ENCODE measurements around the gene ZNF414.
A peak's percentile ranks its signal among the peaks of the same experiment; 100 is the strongest.

Gene ZNF414

DNA sequence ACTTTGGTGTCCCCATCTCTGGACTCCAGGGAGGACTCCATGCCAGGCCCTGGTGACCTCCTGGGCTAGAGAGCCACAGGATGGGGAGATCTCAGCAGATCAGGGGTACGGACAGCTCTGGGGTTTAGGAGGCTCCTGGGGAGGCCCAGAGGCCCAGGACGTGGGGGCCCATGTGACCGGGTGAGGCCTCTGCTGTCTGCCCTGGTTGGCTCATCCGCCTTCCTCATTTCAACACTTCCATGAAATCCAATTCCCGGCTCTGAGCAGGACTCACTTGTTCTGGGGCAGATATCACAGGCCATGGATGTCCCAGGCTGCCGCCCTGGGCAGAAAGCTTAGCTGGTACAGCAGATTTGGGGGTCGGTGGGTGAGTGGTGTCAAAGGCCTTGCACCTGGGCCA lies 10.5 kb downstream of the ZNF414 start:
- no peaks in the 10 kb centered on the region for H3K27me3 ChIP-seq (ENCODE audit: insufficient read depth, low read length, poor library complexity)
- no peak overlapping the region for H3K4me2 ChIP-seq (ENCODE audit: low read length)
- H3K27ac ChIP-seq (ENCODE audit: low read depth, low read length): no peak overlapping the region
- no peak overlapping the region for H2BK5ac ChIP-seq (ENCODE audit: low read length)
- H2BK120ac ChIP-seq (ENCODE audit: low read depth, low read length): no peak overlapping the region
- no peak overlapping the region for H3K18ac ChIP-seq (ENCODE audit: low read length)
- no peaks in the 10 kb centered on the region for H3K79me1 ChIP-seq (ENCODE audit: low read length)
- H3K4ac ChIP-seq (ENCODE audit: low read depth, low read length): no peak overlapping the region
- H3K36me3 ChIP-seq (ENCODE audit: control insufficient read depth, insufficient read depth, low read length): no peaks in the 10 kb centered on the region
- no peaks in the 10 kb centered on the region for H3K4me1 ChIP-seq (ENCODE audit: control insufficient read depth, low read depth, low read length)
- no peak for DNase-seq
- no peak overlapping the region for H4K5ac ChIP-seq (ENCODE audit: low read length)
- H3K9ac ChIP-seq (ENCODE audit: low read length): no peak overlapping the region
- H2AK5ac ChIP-seq (ENCODE audit: low read length): no peak overlapping the region
- H4K8ac ChIP-seq (ENCODE audit: low read depth, low read length): no peak overlapping the region
- no peak overlapping the region for H2BK15ac ChIP-seq (replicated peaks; ENCODE audit: low read depth)
- WGBS (ENCODE audit: extremely low coverage, insufficient coverage, low lambda C conversion rate): no CpG with 5 or more reads among the region's 7 CpGs
- H3K56ac ChIP-seq (ENCODE audit: low read length): no peak overlapping the region
- no peak overlapping the region for H3K23ac ChIP-seq (ENCODE audit: low read length)
- H3K79me2 ChIP-seq (ENCODE audit: control insufficient read depth, insufficient read depth, low read length): no peaks in the 10 kb centered on the region
- H3K4me3 ChIP-seq (ENCODE audit: low read length): no peak overlapping the region

DNA sequence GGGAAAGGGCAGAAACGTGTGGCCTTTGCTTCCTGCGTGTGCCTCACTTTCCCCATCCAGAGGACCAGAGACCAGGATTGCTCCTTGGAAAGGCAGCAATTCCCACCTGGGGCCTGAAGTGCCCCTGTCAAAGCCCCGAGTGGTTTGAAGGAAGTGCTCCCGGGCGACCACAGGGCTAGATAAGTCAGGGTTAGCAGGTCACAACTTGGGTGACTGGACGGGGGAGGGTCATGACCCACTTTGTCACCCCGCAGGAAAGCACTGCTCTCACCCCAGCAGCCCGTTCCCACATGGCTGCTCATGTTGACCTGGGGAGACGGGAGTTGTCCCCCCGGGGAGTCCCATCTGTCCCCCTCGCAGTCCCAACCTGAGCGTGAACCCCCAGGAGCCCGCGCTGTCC lies 12.0 kb downstream of the ZNF414 start:
- no peak overlapping the region for H3K23ac ChIP-seq (ENCODE audit: low read length)
- no peak overlapping the region for H2AK5ac ChIP-seq (ENCODE audit: low read length)
- H3K4ac ChIP-seq (ENCODE audit: low read depth, low read length): no peak overlapping the region
- DNase-seq: no peak
- H3K36me3 ChIP-seq (ENCODE audit: control insufficient read depth, insufficient read depth, low read length): no peaks in the 10 kb centered on the region
- peak overlapping the region; percentile 0 for H3K56ac ChIP-seq (ENCODE audit: low read length)
- H3K4me1 ChIP-seq (ENCODE audit: control insufficient read depth, low read depth, low read length): no peaks in the 10 kb centered on the region
- no peak overlapping the region for H3K4me2 ChIP-seq (ENCODE audit: low read length)
- H4K8ac ChIP-seq (ENCODE audit: low read depth, low read length): no peak overlapping the region
- no peaks in the 10 kb centered on the region for H3K79me1 ChIP-seq (ENCODE audit: low read length)
- H3K79me2 ChIP-seq (ENCODE audit: control insufficient read depth, insufficient read depth, low read length): no peaks in the 10 kb centered on the region
- no peak overlapping the region for H2BK5ac ChIP-seq (ENCODE audit: low read length)
- H2BK15ac ChIP-seq (replicated peaks; ENCODE audit: low read depth): no peak overlapping the region
- WGBS (ENCODE audit: extremely low coverage, insufficient coverage, low lambda C conversion rate): no CpG with 5 or more reads among the region's 14 CpGs
- no peak overlapping the region for H3K4me3 ChIP-seq (ENCODE audit: low read length)
- no peak overlapping the region for H3K27ac ChIP-seq (ENCODE audit: low read depth, low read length)
- H4K5ac ChIP-seq (ENCODE audit: low read length): no peak overlapping the region
- H2BK120ac ChIP-seq (ENCODE audit: low read depth, low read length): no peak overlapping the region
- H3K27me3 ChIP-seq (ENCODE audit: insufficient read depth, low read length, poor library complexity): no peaks in the 10 kb centered on the region
- H3K18ac ChIP-seq (ENCODE audit: low read length): no peak overlapping the region
- no peak overlapping the region for H3K9ac ChIP-seq (ENCODE audit: low read length)

DNA sequence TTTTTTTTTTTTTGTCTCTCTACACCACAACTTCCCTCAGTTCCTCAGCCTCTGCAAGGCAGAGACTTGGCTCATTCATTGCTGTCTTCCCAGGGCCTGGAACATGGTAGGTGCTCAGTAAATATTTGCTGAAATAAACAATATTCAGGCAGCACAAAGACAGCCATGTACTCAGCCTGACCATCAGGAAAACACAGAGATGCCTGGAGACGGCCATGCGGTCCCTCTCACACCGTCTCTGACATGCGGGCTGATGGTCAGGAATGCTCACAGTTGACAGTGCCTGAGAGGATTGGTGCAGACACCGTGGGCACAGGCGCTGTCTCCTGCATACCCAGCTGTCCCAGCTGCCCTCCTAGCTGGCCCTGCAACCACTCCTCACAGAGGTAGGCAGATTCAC lies 12.5 kb downstream of the ZNF414 start:
- Histone ChIP-seq H2AK5ac (ENCODE audit: low read length) (no peak overlapping the region), H3K36me3 (ENCODE audit: control insufficient read depth, insufficient read depth, low read length) (no peaks in the 10 kb centered on the region)
- WGBS (ENCODE audit: extremely low coverage, insufficient coverage, low lambda C conversion rate): no CpG with 5 or more reads among the region's 6 CpGs

DNA sequence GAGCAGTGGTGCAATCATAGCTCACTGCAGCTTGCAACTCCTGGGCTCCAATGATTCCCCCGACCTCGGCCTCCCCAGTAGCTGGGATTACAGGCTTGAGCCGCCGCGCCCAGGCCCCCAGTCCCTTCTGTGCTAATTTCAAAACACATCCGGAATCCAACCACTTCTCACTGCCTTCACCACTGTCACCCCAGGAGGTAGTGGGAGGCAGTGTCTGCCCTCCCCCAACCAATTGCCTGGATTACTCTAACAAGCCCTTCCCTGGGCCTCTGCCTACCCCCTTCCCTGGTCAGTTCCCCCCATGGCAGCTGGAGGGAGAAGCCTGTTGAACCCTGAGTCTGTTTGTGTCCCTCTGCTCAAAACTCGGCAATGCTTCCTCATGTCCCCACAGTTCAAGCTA lies 13.8 kb downstream of the ZNF414 start:
- no peak overlapping the region for H2AK5ac ChIP-seq (ENCODE audit: low read length)
- no peak overlapping the region for H3K9ac ChIP-seq (ENCODE audit: low read length)
- no peak overlapping the region for H3K23ac ChIP-seq (ENCODE audit: low read length)
- DNase-seq: peak; percentile 43
- H3K4me1 ChIP-seq (ENCODE audit: control insufficient read depth, low read depth, low read length): no peaks in the 10 kb centered on the region
- H3K4ac ChIP-seq (ENCODE audit: low read depth, low read length): no peak overlapping the region
- peak overlapping the region; percentile 1 for H3K56ac ChIP-seq (ENCODE audit: low read length)
- no peak overlapping the region for H2BK15ac ChIP-seq (replicated peaks; ENCODE audit: low read depth)
- no peak overlapping the region for H2BK120ac ChIP-seq (ENCODE audit: low read depth, low read length)
- H3K4me2 ChIP-seq (ENCODE audit: low read length): no peak overlapping the region
- H3K18ac ChIP-seq (ENCODE audit: low read length): no peak overlapping the region
- no peaks in the 10 kb centered on the region for H3K36me3 ChIP-seq (ENCODE audit: control insufficient read depth, insufficient read depth, low read length)
- H3K4me3 ChIP-seq (ENCODE audit: low read length): no peak overlapping the region
- no peak overlapping the region for H4K5ac ChIP-seq (ENCODE audit: low read length)
- no peak overlapping the region for H3K27ac ChIP-seq (ENCODE audit: low read depth, low read length)
- no peaks in the 10 kb centered on the region for H3K79me2 ChIP-seq (ENCODE audit: control insufficient read depth, insufficient read depth, low read length)
- H3K27me3 ChIP-seq (ENCODE audit: insufficient read depth, low read length, poor library complexity): no peaks in the 10 kb centered on the region
- no peaks in the 10 kb centered on the region for H3K79me1 ChIP-seq (ENCODE audit: low read length)
- no peak overlapping the region for H4K8ac ChIP-seq (ENCODE audit: low read depth, low read length)
- H2BK5ac ChIP-seq (ENCODE audit: low read length): no peak overlapping the region
- WGBS (ENCODE audit: extremely low coverage, insufficient coverage, low lambda C conversion rate): no CpG with 5 or more reads among the region's 7 CpGs

More for the DNA sequence above, 12.5 kb downstream of the ZNF414 start:
- no peaks in the 10 kb centered on the region for H3K27me3 ChIP-seq (ENCODE audit: insufficient read depth, low read length, poor library complexity)
- no peak overlapping the region for H2BK120ac ChIP-seq (ENCODE audit: low read depth, low read length)
- no peak overlapping the region for H3K18ac ChIP-seq (ENCODE audit: low read length)
- no peaks in the 10 kb centered on the region for H3K4me1 ChIP-seq (ENCODE audit: control insufficient read depth, low read depth, low read length)
- no peak overlapping the region for H3K4me3 ChIP-seq (ENCODE audit: low read length)
- no peak overlapping the region for H3K27ac ChIP-seq (ENCODE audit: low read depth, low read length)
- no peaks in the 10 kb centered on the region for H3K79me2 ChIP-seq (ENCODE audit: control insufficient read depth, insufficient read depth, low read length)
- H3K9ac ChIP-seq (ENCODE audit: low read length): no peak overlapping the region
- H3K4me2 ChIP-seq (ENCODE audit: low read length): no peak overlapping the region
- no peak overlapping the region for H3K23ac ChIP-seq (ENCODE audit: low read length)
- H3K4ac ChIP-seq (ENCODE audit: low read depth, low read length): no peak overlapping the region
- no peak overlapping the region for H4K8ac ChIP-seq (ENCODE audit: low read depth, low read length)
- no peak overlapping the region for H2BK5ac ChIP-seq (ENCODE audit: low read length)
- peak overlapping the region; percentile 0 for H3K56ac ChIP-seq (ENCODE audit: low read length)
- H2BK15ac ChIP-seq (replicated peaks; ENCODE audit: low read depth): no peak overlapping the region
- no peaks in the 10 kb centered on the region for H3K79me1 ChIP-seq (ENCODE audit: low read length)
- H4K5ac ChIP-seq (ENCODE audit: low read length): no peak overlapping the region
- DNase-seq: no peak

DNA sequence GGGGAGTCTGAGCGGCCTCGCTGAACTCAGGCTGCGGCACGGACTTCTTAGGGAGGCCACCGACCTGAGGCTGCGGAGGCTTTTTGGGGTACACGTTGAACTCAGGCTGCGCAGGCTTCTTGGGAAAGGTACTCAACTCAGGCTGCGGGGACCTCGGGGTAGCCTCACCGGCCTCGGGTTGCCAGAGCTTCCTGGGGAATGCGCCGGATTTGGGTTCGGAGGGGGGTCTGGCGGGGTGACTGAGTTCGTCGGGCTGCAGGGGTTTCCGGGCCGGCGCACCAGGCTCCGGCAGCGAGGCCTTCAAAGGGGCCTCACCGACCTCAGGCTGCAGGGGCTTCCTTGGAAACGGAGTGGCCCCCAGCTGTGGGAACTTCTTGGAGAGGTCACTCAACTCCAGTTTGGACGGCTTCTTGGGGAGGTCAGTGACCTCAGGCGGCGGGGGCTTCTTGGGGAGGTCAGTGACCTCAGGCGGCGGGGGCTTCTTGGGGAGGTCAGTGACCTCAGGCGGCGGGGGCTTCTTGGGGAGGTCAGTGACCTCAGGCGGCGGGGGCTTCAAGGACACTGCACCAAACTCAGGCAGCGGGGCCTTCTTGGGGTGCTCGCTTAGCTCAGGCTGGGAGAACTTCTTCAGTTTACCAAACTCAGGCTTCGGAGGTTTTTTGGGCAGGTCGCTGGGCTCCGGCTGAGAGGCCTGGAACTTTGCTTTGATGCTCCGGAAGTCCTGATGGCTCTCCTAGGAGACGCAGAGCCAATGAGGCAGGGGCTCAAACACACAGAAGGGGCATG lies 14.7 kb downstream of the ZNF414 start:
- Histone ChIP-seq H3K79me1 (ENCODE audit: low read length) (no peaks in the 10 kb centered on the region), H2BK120ac (ENCODE audit: low read depth, low read length) (no peak overlapping the region), H3K36me3 (ENCODE audit: control insufficient read depth, insufficient read depth, low read length) (no peaks in the 10 kb centered on the region), H4K8ac (ENCODE audit: low read depth, low read length) (no peak overlapping the region), H3K23ac (ENCODE audit: low read length) (no peak overlapping the region), H3K4ac (ENCODE audit: low read depth, low read length) (no peak overlapping the region), H2BK5ac (ENCODE audit: low read length) (no peak overlapping the region), H3K4me3 (ENCODE audit: low read length) (no peak overlapping the region), H3K27me3 (ENCODE audit: insufficient read depth, low read length, poor library complexity) (no peaks in the 10 kb centered on the region), H3K4me1 (ENCODE audit: control insufficient read depth, low read depth, low read length) (no peaks in the 10 kb centered on the region), H3K56ac (ENCODE audit: low read length) (no peak overlapping the region), H2AK5ac (ENCODE audit: low read length) (no peak overlapping the region), H3K79me2 (ENCODE audit: control insufficient read depth, insufficient read depth, low read length) (no peaks in the 10 kb centered on the region), H4K5ac (ENCODE audit: low read length) (no peak overlapping the region), H2BK15ac (replicated peaks; ENCODE audit: low read depth) (no peak overlapping the region), H3K27ac (ENCODE audit: low read depth, low read length) (no peak overlapping the region), H3K18ac (ENCODE audit: low read length) (no peak overlapping the region), H3K9ac (ENCODE audit: low read length) (no peak overlapping the region), H3K4me2 (ENCODE audit: low read length) (no peak overlapping the region)
- no peak for DNase-seq
- WGBS (ENCODE audit: extremely low coverage, insufficient coverage, low lambda C conversion rate): no CpG with 5 or more reads among the region's 41 CpGs

DNA sequence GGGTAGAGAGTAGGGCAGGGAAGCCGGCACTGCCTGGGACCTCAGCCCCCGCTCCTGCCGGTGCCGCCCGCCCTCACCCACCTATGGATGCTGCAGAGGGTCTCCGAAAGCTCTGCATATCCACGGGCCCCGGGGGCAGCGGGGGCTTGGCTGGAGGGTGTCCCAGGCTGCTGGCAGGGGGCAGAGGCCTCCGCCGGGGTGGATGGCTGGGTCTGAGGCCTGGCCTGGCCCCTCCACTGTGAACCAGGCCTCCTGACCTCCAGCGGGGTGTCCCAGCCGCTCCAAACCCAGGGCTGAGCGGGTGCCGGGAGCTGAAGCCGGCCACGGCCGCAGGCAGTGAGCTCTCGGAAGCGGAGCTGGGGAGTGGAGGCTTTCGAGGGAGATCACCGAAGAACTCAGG lies 15.7 kb downstream of the ZNF414 start:
- Histone ChIP-seq H3K23ac (ENCODE audit: low read length) (no peak overlapping the region), H2BK15ac (replicated peaks; ENCODE audit: low read depth) (no peak overlapping the region), H2AK5ac (ENCODE audit: low read length) (no peak overlapping the region), H3K4me1 (ENCODE audit: control insufficient read depth, low read depth, low read length) (no peaks in the 10 kb centered on the region), H3K4me3 (ENCODE audit: low read length) (no peak overlapping the region), H4K8ac (ENCODE audit: low read depth, low read length) (no peak overlapping the region), H3K27me3 (ENCODE audit: insufficient read depth, low read length, poor library complexity) (no peaks in the 10 kb centered on the region), H3K79me2 (ENCODE audit: control insufficient read depth, insufficient read depth, low read length) (no peaks in the 10 kb centered on the region), H3K4me2 (ENCODE audit: low read length) (no peak overlapping the region), H4K5ac (ENCODE audit: low read length) (no peak overlapping the region), H2BK5ac (ENCODE audit: low read length) (no peak overlapping the region), H3K79me1 (ENCODE audit: low read length) (no peaks in the 10 kb centered on the region), H3K4ac (ENCODE audit: low read depth, low read length) (no peak overlapping the region), H2BK120ac (ENCODE audit: low read depth, low read length) (no peak overlapping the region), H3K18ac (ENCODE audit: low read length) (no peak overlapping the region), H3K9ac (ENCODE audit: low read length) (no peak overlapping the region), H3K56ac (ENCODE audit: low read length) (no peak overlapping the region), H3K36me3 (ENCODE audit: control insufficient read depth, insufficient read depth, low read length) (no peaks in the 10 kb centered on the region), H3K27ac (ENCODE audit: low read depth, low read length) (no peak overlapping the region)
- no peak for DNase-seq
- WGBS (ENCODE audit: extremely low coverage, insufficient coverage, low lambda C conversion rate): no CpG with 5 or more reads among the region's 22 CpGs
